Endothelial cell of umbilical vein (primary cell): ENCODE results near the gene GGA2.

Experiments used
- CTCF ChIP-seq, 2 donors: IDR thresholded peaks; 1 replicate in 1 of 2; 2 replicates in 1 of 2; pipeline ENCODE4 v1.5.1; 2011; ENCODE audit warnings: low read length in 2 of 2, mild to moderate bottlenecking in 2 of 2, moderate library complexity in 2 of 2, control low read depth in 1 of 2, inconsistent platforms in 1 of 2, low read depth in 1 of 2; ENCODE audit not compliant: insufficient read depth in 1 of 2; ENCODE audit errors: extremely low read depth in 1 of 2
- EZH2 ChIP-seq: IDR thresholded peaks from 2 replicates; pipeline ENCODE4 v1.6.1; 2012; ENCODE audit warnings: borderline replicate concordance, low read depth, mild to moderate bottlenecking, moderate library complexity, low read length, inconsistent platforms; ENCODE audit not compliant: severe bottlenecking
- POLR2A ChIP-seq: IDR thresholded peaks from 2 replicates; pipeline ENCODE4 v1.6.1; 2012; ENCODE audit warnings: low read depth, mild to moderate bottlenecking, control low read depth, low read length
- POLR2AphosphoS5 ChIP-seq: IDR thresholded peaks from 2 replicates; pipeline ENCODE4 v1.6.1; 2012; ENCODE audit warnings: low read depth, mild to moderate bottlenecking, control low read depth, low read length, moderate library complexity; ENCODE audit not compliant: insufficient read depth
- TF ChIP-seq, protein P1 (sequence below): IDR thresholded peaks from 2 replicates; pipeline ENCODE4 v1.6.1; 2011; ENCODE audit not compliant: insufficient read depth, insufficient read length

DNA sequence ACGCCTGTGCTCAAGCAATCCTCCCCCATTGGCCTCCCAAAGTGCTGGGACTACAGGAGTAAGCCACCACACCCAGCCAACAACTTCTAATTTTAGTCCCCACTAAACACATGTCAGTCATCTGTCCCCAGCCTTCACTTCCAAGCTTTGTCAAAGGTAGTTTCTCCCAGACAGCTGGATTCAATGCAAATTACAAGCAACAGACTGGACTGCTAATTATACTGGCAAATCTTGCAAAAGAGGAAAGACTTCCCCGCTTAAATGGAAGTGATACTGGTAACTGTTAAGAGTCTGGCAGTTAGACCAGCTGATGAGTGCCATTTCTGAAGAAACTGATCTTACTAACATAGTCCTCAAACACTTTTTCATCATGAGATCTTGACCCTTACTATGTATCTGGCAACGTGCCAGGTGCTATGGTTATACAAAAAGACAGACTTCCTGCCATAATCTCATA lies 8.2 kb upstream of the GGA2 start:
- TF ChIP-seq POLR2AphosphoS5 (no peak), CTCF (IDR thresholded peaks at IDR 0.05; ENCODE audit: extremely low read depth in 1 of 2, insufficient read depth in 1 of 2, low read depth in 1 of 2, low read length in 2 of 2) (no peak), POLR2A (no peak), EZH2 (no peak)
- TF ChIP-seq, protein P1, sequence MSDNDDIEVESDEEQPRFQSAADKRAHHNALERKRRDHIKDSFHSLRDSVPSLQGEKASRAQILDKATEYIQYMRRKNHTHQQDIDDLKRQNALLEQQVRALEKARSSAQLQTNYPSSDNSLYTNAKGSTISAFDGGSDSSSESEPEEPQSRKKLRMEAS, result no peak
